HepG2 (cell line): ENCODE measurements around the gene SYT1. TPM values are rescaled to one million over a fixed set of nuclear protein-coding genes. Genes with fewer than 3 reads are reported as not detected.

Experiments used
- ATAC-seq: fragments of 200-7000 bp; cut with Tn5 transposase; 3 replicates; pipeline ENCODE4 v1.9.1; 2020; ENCODE audit warnings: mild to moderate bottlenecking, moderate library complexity
- BruUV-seq: library from RNA; stranded (reverse); fragments of 400-500 nt; replicated peaks from 2 replicates; lab custom pipeline; 2021; lab: Mats Ljungman, UMichigan
- CTCF ChIA-PET: fragments of 300-600 bp; formaldehyde crosslinking; extraction: SDS; loops from one replicate; lab custom pipeline; 2021; ENCODE audit warnings: low total read pairs, inconsistent platforms, low intra/inter-chr PET ratio; lab: Yijun Ruan, JAX
- POLR2A ChIA-PET: fragments of 350-600 bp; sonication (Branson Sonifier 250); formaldehyde crosslinking; loops from one replicate; lab custom pipeline; 2020; ENCODE audit warnings: antibody characterized with exemption, inconsistent platforms; lab: Yijun Ruan, JAX
- DNase-seq: peaks from one replicate; pipeline ENCODE4 v3.0.0-alpha.2; 2015; ENCODE audit warnings: low spot score
- FAIRE-seq: peaks from 3 replicates; lab custom pipeline; 2011; peaks lifted over from hg19 to GRCh38; lab: Jason Lieb, UNC
- H2AFZ ChIP-seq: one replicate; pipeline ENCODE4 v1.6.1; 2011; ENCODE audit warnings: low read length, inconsistent platforms
- H3K27ac ChIP-seq: fragments of 300-600 bp; 3 replicates; pipeline ENCODE4 v1.8.0; 2011; ENCODE audit warnings: mixed run types, mild to moderate bottlenecking, mixed read lengths, low read length, inconsistent platforms; ENCODE audit not compliant: insufficient read depth; ENCODE audit errors: extremely low read length
- H3K27me3 ChIP-seq, 2 experiments: fragments of 200-600 bp in 1 of 2; 2 replicates in 1 of 2; 3 replicates in 1 of 2; pipeline versions ENCODE4 v1.6.0 to v1.8.0; 2011; ENCODE audit warnings: low read length in 2 of 2, mild to moderate bottlenecking in 2 of 2, moderate library complexity in 2 of 2, inconsistent platforms in 1 of 2; ENCODE audit not compliant: insufficient read depth in 2 of 2, control insufficient read depth in 1 of 2
- H3K36me3 ChIP-seq, 2 experiments: fragments of 200-600 bp in 1 of 2; replicated peaks in 1 of 2; 2 replicates in 1 of 2; 3 replicates in 1 of 2; pipeline versions ENCODE4 v1.5.1 to v1.8.0; 2011; ENCODE audit warnings: low read length in 2 of 2, inconsistent platforms in 1 of 2; ENCODE audit not compliant: insufficient read depth in 2 of 2, control insufficient read depth in 1 of 2
- H3K4me1 ChIP-seq: 2 replicates; pipeline ENCODE4 v1.5.1; 2012; ENCODE audit warnings: low read length, inconsistent platforms; ENCODE audit not compliant: insufficient read depth
- H3K4me2 ChIP-seq: 2 replicates; pipeline ENCODE4 v1.6.0; 2011; ENCODE audit warnings: low read depth, low read length, inconsistent platforms
- H3K4me3 ChIP-seq, 3 experiments: fragments of 200-600 bp in 1 of 3; sonication (generic), shearing (Covaris generic) in 1 of 3; replicated peaks in 1 of 3; 2 replicates each; pipeline ENCODE4 v1.5.1; 2011 to 2016; ENCODE audit warnings: low read length in 3 of 3, inconsistent platforms in 2 of 3, low read depth in 2 of 3, mild to moderate bottlenecking in 2 of 3, control low read depth in 1 of 3, mixed read lengths in 1 of 3; ENCODE audit not compliant: insufficient read depth in 1 of 3
- H3K79me2 ChIP-seq: one replicate; pipeline ENCODE4 v1.6.1; 2011; ENCODE audit warnings: low read length, inconsistent platforms; ENCODE audit not compliant: insufficient read depth
- H3K9ac ChIP-seq: 2 replicates; pipeline ENCODE4 v1.6.0; 2011; ENCODE audit warnings: mild to moderate bottlenecking, low read depth, low read length, inconsistent platforms; ENCODE audit not compliant: insufficient read depth
- H3K9me3 ChIP-seq: 2 replicates; pipeline ENCODE4 v1.5.1; 2012; ENCODE audit warnings: mild to moderate bottlenecking, low read length
- H4K20me1 ChIP-seq: 2 replicates; pipeline ENCODE4 v1.6.0; 2011; ENCODE audit warnings: inconsistent platforms, mild to moderate bottlenecking, low read length, moderate library complexity; ENCODE audit not compliant: insufficient read depth
- DNMT1 ChIP-seq: sonication (generic); formaldehyde crosslinking; IDR thresholded peaks from 2 replicates; pipeline ENCODE4 v1.5.1; 2020; ENCODE audit warnings: mild to moderate bottlenecking, missing genetic modification reagents
- DR1 ChIP-seq: sonication (generic); formaldehyde crosslinking; IDR thresholded peaks from 2 replicates; pipeline ENCODE4 v1.8.0; 2021; ENCODE audit warnings: mild to moderate bottlenecking, missing genetic modification reagents, inconsistent platforms
- FIP1L1 ChIP-seq: fragments of 200-400 bp; formaldehyde crosslinking; IDR thresholded peaks from 2 replicates; pipeline ENCODE4 v1.6.1; 2018; ENCODE audit warnings: low read depth, mild to moderate bottlenecking, low read length, moderate library complexity, borderline replicate concordance; ENCODE audit not compliant: insufficient read depth
- GATAD1 ChIP-seq: IDR thresholded peaks from 2 replicates; pipeline ENCODE4 v1.6.1; 2016; ENCODE audit warnings: missing genetic modification reagents, missing compliant biosample characterization
- HNRNPH1 ChIP-seq: fragments of 200-400 bp; formaldehyde crosslinking; optimal IDR thresholded peaks from 2 replicates; pipeline ENCODE3; 2017; ENCODE audit warnings: mild to moderate bottlenecking, low read depth, low read length
- HOXA3 ChIP-seq: sonication (generic); formaldehyde crosslinking; IDR thresholded peaks from 2 replicates; pipeline ENCODE4 v1.5.0; 2020; ENCODE audit warnings: missing genetic modification reagents
- HOXA5 ChIP-seq: sonication (generic); formaldehyde crosslinking; IDR thresholded peaks from 2 replicates; pipeline ENCODE4 v1.4.0; 2020; ENCODE audit warnings: missing genetic modification reagents
- KDM3A ChIP-seq: IDR thresholded peaks from 2 replicates; pipeline ENCODE4 v1.6.1; 2018; ENCODE audit warnings: low read depth, missing compliant biosample characterization
- NR2F2 ChIP-seq: IDR thresholded peaks from 2 replicates; pipeline ENCODE4 v1.6.1; 2012; ENCODE audit warnings: low read depth, inconsistent platforms, borderline replicate concordance
- PPARG ChIP-seq: conservative IDR thresholded peaks from 2 replicates; pipeline ENCODE4 v1.6.1; 2016; ENCODE audit warnings: missing biosample characterization, missing genetic modification reagents
- RCOR2 ChIP-seq: IDR thresholded peaks from 2 replicates; pipeline ENCODE4 v1.6.1; 2016; ENCODE audit warnings: missing biosample characterization, missing genetic modification reagents
- REL ChIP-seq: sonication (generic); formaldehyde crosslinking; conservative IDR thresholded peaks from 2 replicates; pipeline ENCODE4 v1.8.0; 2022; ENCODE audit warnings: mild to moderate bottlenecking, missing genetic modification reagents, moderate library complexity
- RFX5 ChIP-seq: IDR thresholded peaks from 2 replicates; pipeline ENCODE4 v1.6.1; 2011; ENCODE audit warnings: low read depth, low read length, improper control_type of control experiment
- SNRNP70 ChIP-seq: fragments of 200-400 bp; formaldehyde crosslinking; IDR thresholded peaks from 2 replicates; pipeline ENCODE4 v1.6.1; 2017; ENCODE audit warnings: mild to moderate bottlenecking, low read depth, low read length, moderate library complexity
- TBP ChIP-seq: sonication (generic); formaldehyde crosslinking; IDR thresholded peaks from 2 replicates; pipeline ENCODE4 v1.5.0; 2020; ENCODE audit warnings: missing genetic modification reagents
- TCF7L2 ChIP-seq: IDR thresholded peaks from 2 replicates; pipeline ENCODE4 v1.6.1; 2011; ENCODE audit warnings: mild to moderate bottlenecking, low read depth, low read length, moderate library complexity
- ZBTB14 ChIP-seq: sonication (generic); formaldehyde crosslinking; IDR thresholded peaks from 2 replicates; pipeline ENCODE4 v1.4.0; 2020; ENCODE audit warnings: missing genetic modification reagents
- ZNF430 ChIP-seq: sonication (generic); formaldehyde crosslinking; IDR thresholded peaks from 2 replicates; pipeline ENCODE4 v1.9.0; 2021; ENCODE audit warnings: mild to moderate bottlenecking, missing genetic modification reagents
- ZXDC ChIP-seq: sonication (generic); formaldehyde crosslinking; IDR thresholded peaks from 2 replicates; pipeline ENCODE4 v1.5.0; 2020; ENCODE audit warnings: mild to moderate bottlenecking, missing genetic modification reagents
- WGBS: methylation state at CpG from one replicate; pipeline ENCODE4 v1.1.6; 2017; ENCODE audit warnings: low lambda C conversion rate; 5-methylcytosine and 5-hydroxymethylcytosine counted together
- in situ Hi-C: cut with HindIII; loops from 2 replicates; pipeline ENCODE4 v1.10.0; 2017; ENCODE audit warnings: low pct_unique_long_range_greater_than_20kb; ENCODE audit not compliant: extremely low pct_ligation_motif_present
- intact Hi-C: fragments of 100-400 bp; cut with micrococcal nuclease; formaldehyde crosslinking; loops from one replicate; pipeline ENCODE4 v1.10.0; 2022; ENCODE audit not compliant: unreplicated experiment
- polyA plus RNA-seq, 8 experiments: library from polyadenylated mRNA; depleted of rRNA in 3 of 8; stranded (reverse) in 7 of 8; unstranded in 1 of 8; fragments of >200 nt; fragmentation: Illumina TruSeq in 4 of 8; extraction: Trizol in 4 of 8; gene quantifications; 2 replicates each; pipeline versions ENCODE4 v1.2.1 to v1.2.3, GENCODE V29; 2011 to 2016; ENCODE audit warnings: low read depth in 4 of 8, missing spikeins in 1 of 8, mixed read lengths in 1 of 8; ENCODE audit not compliant: insufficient read depth in 1 of 8
- total RNA-seq, 5 experiments: library from RNA; depleted of rRNA; stranded (reverse); fragments of >200 nt; fragmentation: Illumina TruSeq; extraction: Trizol; gene quantifications; 2 replicates each; pipeline ENCODE4 v1.2.3, GENCODE V29; 2016; ENCODE audit warnings: low read depth in 1 of 5
- TF ChIP-seq, protein P1 (sequence below): sonication (generic); formaldehyde crosslinking; IDR thresholded peaks from 2 replicates; pipeline ENCODE4 v1.5.0; 2020; ENCODE audit warnings: missing genetic modification reagents

Gene SYT1
- total and polyA plus RNA-seq, 2 of the 13 experiments (the other 11 are each of a cell fraction or from before 2014, with no cell fraction given) = not detected

DNA sequence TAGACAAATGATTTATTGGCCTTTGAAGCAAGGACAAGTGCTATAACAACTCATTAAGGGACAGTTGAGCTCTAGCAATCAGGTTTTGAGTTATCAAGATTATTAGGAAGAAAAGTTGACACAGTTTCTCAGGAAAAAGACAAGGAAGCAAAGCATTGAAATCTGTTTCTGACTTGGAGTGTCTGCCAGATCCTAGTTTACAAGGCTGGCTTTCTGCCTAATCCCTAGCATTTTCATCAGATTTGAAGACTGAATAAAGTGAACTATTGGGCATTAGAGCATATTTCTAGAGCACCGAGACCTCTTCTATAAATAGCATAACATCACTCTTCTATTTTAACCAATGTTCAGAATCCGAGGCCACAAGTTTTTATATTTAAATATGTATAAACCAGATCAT is 7.0 kb downstream of the SYT1 start:
- no peak for FAIRE-seq
- no peak for ATAC-seq
- in situ Hi-C loops = no loop called here
- H3K79me2 ChIP-seq = no peaks in the 10 kb centered on the region
- H2AFZ ChIP-seq = no peak overlapping the region
- H3K27ac ChIP-seq = no peak overlapping the region
- no TSS peak for BruUV-seq
- 3% methylated on average over 2 of the region's 2 CpGs for WGBS
- no peak overlapping the region for H3K9ac ChIP-seq
- H3K4me2 ChIP-seq = no peak overlapping the region
- no peaks in the 10 kb centered on the region for H3K9me3 ChIP-seq
- H4K20me1 ChIP-seq = no peaks in the 10 kb centered on the region
- TF ChIP-seq RCOR2 (CRISPR knock-in tag) (no peak), ZXDC (CRISPR knock-in tag) (no peak), REL (CRISPR knock-in tag) (no peak), PPARG (CRISPR knock-in tag) (no peak), DR1 (no peak), FIP1L1 (no peak), RFX5 (no peak), HOXA5 (CRISPR knock-in tag) (no peak), TCF7L2 (no peak), ZNF430 (no peak), KDM3A (CRISPR knock-in tag) (no peak), SNRNP70 (no peak), TBP (CRISPR knock-in tag) (no peak), HOXA3 (no peak), HNRNPH1 (no peak), DNMT1 (CRISPR knock-in tag) (no peak), GATAD1 (CRISPR knock-in tag) (no peak), NR2F2 (no peak), ZBTB14 (CRISPR knock-in tag) (no peak)
- TF ChIP-seq, protein P1, sequence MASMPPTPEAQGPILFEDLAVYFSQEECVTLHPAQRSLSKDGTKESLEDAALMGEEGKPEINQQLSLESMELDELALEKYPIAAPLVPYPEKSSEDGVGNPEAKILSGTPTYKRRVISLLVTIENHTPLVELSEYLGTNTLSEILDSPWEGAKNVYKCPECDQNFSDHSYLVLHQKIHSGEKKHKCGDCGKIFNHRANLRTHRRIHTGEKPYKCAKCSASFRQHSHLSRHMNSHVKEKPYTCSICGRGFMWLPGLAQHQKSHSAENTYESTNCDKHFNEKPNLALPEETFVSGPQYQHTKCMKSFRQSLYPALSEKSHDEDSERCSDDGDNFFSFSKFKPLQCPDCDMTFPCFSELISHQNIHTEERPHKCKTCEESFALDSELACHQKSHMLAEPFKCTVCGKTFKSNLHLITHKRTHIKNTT (CRISPR knock-in tag) = no peak
- H3K4me3 ChIP-seq = no peak overlapping the region
- intact Hi-C loops = no loop called here
- no peaks in the 10 kb centered on the region for H3K4me1 ChIP-seq
- POLR2A ChIA-PET = no interaction called here
- no peaks in the 10 kb centered on the region for H3K27me3 ChIP-seq
- no peaks in the 10 kb centered on the region for H3K36me3 ChIP-seq
- CTCF ChIA-PET = no interaction called here
- no peak for DNase-seq
